GM12872 (cell line): ENCODE results near the gene CDC42EP3.

ENCODE experiments used
- TF ChIP-seq, protein P1 (sequence below): IDR thresholded peaks from 3 replicates; pipeline ENCODE4 v1.5.1; 2011; ENCODE audit warnings: low read depth, mild to moderate bottlenecking, low read length, moderate library complexity; ENCODE audit not compliant: insufficient read depth

The CDC42EP3 gene

DNA sequence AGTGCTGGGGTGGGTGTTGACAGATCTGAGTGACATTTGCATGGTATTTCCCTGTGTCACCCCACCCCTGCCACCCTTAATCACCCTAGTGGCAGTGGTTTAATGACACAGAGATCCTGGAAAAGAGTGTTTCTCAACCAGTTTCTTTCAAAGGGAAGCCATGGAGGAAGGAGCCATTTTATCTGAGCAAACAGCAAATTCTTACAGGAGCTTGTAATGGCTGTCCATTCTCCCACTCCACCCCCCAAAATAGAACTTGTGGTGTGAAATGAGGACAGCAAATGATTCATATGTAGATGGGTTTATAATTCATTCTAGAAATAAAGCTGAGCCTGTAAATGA is 51.5 kb downstream of the CDC42EP3 start:
- TF ChIP-seq, protein P1, sequence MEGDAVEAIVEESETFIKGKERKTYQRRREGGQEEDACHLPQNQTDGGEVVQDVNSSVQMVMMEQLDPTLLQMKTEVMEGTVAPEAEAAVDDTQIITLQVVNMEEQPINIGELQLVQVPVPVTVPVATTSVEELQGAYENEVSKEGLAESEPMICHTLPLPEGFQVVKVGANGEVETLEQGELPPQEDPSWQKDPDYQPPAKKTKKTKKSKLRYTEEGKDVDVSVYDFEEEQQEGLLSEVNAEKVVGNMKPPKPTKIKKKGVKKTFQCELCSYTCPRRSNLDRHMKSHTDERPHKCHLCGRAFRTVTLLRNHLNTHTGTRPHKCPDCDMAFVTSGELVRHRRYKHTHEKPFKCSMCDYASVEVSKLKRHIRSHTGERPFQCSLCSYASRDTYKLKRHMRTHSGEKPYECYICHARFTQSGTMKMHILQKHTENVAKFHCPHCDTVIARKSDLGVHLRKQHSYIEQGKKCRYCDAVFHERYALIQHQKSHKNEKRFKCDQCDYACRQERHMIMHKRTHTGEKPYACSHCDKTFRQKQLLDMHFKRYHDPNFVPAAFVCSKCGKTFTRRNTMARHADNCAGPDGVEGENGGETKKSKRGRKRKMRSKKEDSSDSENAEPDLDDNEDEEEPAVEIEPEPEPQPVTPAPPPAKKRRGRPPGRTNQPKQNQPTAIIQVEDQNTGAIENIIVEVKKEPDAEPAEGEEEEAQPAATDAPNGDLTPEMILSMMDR: no peak

DNA sequence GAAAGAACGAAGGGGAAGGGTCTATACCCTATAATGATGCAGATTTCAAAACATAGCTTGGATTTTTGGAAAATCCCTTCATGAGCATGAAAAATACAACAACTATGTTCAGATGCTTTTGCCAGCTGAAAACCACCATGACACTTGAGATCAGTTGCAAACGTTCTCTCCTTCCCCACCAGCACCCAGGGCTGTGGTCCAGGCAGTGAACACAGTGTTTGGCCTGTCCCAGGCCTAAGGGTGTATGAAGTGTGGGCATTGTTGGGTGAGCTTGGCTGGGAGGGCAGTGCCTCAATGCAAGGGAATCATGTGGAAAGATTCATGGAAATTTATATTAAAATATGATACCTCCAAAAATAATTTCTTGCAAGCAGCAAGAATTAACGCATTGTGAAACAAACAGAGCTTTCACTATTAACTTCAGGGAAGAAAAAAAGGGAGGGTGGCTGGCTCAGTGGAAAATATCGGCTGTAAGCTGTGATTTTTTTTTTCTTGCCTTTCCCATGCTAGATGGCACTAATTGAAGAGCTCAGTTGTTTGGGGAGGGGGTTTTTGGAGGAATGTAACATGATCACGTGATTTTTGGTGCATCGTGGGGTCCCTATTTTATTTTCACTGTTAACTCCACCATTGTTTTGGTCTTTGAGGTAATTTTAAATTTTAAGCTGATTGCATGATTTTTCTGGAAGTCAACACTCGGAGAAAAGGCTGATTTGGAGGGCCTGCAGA is 52.0 kb downstream of the CDC42EP3 start:
- TF ChIP-seq, protein P1: no peak

GRCh38 chr2:37618326-37618725 is 53.1 kb downstream of the CDC42EP3 start:
- TF ChIP-seq, protein P1: no peak

DNA sequence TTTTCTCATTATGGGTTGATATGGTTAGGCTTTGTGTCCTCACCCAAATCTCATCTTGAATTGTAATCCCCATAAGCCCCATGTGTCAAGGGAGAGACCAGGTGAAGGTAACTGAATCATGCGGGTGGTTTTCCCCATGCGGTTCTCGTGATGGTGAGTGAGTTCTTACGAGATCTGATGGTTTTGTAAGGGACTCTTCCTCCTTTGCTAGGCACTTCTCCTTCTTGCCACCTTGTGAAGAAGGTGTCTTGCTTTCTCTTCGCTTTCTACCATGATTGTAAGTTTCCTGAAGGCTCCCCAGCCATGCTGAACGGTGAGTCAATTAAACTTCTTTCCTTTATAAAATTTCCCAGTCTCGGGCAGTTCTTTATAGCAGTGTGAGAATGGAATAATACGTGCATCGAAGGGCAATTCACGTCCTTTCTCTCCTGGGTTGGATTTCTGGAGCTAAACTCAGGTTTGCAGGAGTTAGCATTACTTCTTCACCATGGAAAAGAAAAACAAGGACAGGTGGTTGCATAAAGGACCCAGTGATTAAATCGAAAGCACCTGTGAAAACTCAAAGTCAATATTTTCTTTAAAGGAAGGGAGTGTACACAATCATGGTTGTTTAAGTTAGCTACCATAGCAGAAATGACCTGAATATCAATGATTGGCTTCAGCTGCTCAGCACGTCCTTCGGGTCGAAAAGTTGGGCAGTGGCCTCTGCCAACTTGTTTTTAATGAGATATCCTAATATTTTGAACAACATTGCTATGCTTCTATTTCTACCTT is 54.1 kb downstream of the CDC42EP3 start:
- TF ChIP-seq, protein P1: no peak

- TF ChIP-seq, protein P1: no peak
Observed at GRCh38 chr2:37616677-37617005, 54.8 kb downstream of the CDC42EP3 start.

DNA sequence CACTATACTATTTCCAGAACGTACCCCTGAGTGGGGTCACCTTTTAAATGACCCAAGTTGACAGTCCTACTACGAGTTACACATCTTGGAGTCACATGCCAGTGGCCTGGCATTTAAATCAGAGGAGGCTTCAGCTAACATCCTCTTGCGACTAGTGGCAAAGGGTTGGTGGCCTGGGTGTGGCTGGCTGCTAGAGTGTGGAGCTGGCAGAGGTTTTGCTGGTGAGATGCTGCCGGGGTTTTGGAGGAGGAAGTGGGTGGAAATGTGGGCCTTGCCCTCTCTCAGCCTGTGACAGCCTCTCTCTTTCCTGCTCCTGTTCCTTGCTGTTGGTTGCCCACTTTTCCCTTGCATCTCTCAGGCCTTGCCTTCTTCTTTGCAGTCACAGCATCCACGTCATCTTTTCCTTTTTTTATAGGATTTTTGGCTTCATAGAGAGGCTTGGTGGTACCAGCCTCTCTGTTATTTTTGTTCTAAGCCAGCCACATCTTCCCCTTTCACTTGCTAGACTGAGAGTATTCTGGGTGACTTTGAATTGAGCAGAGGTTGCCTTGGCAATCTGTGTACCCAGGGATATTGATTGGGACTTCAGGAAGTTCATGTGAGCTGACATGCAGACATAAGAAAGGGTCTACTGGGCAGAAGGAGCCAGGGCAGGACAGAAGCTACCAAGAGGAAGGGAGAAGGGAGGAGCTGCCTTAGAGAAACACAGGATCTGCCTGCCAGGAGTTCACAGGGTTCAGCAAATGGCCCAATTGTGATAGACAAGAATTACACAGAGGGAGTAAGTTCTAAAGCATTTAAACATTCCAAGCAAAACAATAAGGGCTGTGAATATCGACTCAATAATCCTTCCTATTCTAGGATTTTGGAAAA is 55.4 kb downstream of the CDC42EP3 start:
- TF ChIP-seq, protein P1: no peak
